IMR-90 (cell line): ENCODE data around the gene TBCD. TPM values are rescaled to one million over a fixed set of nuclear protein-coding genes. Genes with fewer than 3 reads are reported as not detected.

Experiments used
- ATAC-seq: fragments of 200-7000 bp; cut with Tn5 transposase; 2 replicates; pipeline ENCODE4 v1.9.1; 2020; ENCODE audit warnings: low read depth, mild to moderate bottlenecking, moderate library complexity
- BruUV-seq: library from RNA; stranded (reverse); fragments of 400-500 nt; replicated peaks from 2 replicates; lab custom pipeline; 2021; lab: Mats Ljungman, UMichigan
- CTCF ChIA-PET: fragments of 300-600 bp; formaldehyde crosslinking; extraction: SDS; loops from one replicate; lab custom pipeline; 2021; ENCODE audit warnings: antibody characterized with exemption; lab: Yijun Ruan, JAX
- POLR2A ChIA-PET: fragments of 300-600 bp; sonication (Branson Sonifier 250); formaldehyde crosslinking; loops from one replicate; lab custom pipeline; 2022; ENCODE audit warnings: antibody characterized with exemption; ENCODE audit not compliant: unreplicated experiment; lab: Charles Lee
- DNase-seq: peaks from one replicate; pipeline ENCODE4 v3.0.0; 2013
- H2AFZ ChIP-seq: replicated peaks from 2 replicates; pipeline ENCODE3; 2013; ENCODE audit warnings: low read length, mild to moderate bottlenecking; ENCODE audit not compliant: poor library complexity
- H2AK5ac ChIP-seq: 2 replicates; pipeline ENCODE4 v1.6.1; 2013; ENCODE audit warnings: low read depth, low read length, inconsistent platforms
- H2AK9ac ChIP-seq: replicated peaks from 2 replicates; pipeline ENCODE3; 2013; ENCODE audit warnings: mild to moderate bottlenecking, low read depth, low read length, moderate library complexity; ENCODE audit not compliant: poor library complexity
- H2BK120ac ChIP-seq: 2 replicates; pipeline ENCODE4 v1.6.1; 2013; ENCODE audit warnings: low read depth, low read length, inconsistent platforms
- H2BK15ac ChIP-seq: 3 replicates; pipeline ENCODE4 v1.6.1; 2013; ENCODE audit warnings: low read depth, low read length, inconsistent platforms
- H2BK20ac ChIP-seq: 2 replicates; pipeline ENCODE4 v1.6.1; 2013; ENCODE audit warnings: low read depth, mild to moderate bottlenecking, inconsistent platforms, low read length, moderate library complexity
- H2BK5ac ChIP-seq: 2 replicates; pipeline ENCODE4 v1.6.1; 2013; ENCODE audit warnings: mild to moderate bottlenecking, low read depth, low read length, inconsistent platforms; ENCODE audit not compliant: poor library complexity, severe bottlenecking
- H3K14ac ChIP-seq: replicated peaks from 2 replicates; pipeline ENCODE4 v1.6.1; 2013; ENCODE audit warnings: low read depth, low read length, inconsistent platforms
- H3K18ac ChIP-seq: 2 replicates; pipeline ENCODE4 v1.6.1; 2013; ENCODE audit warnings: low read depth, low read length, control low read depth
- H3K23ac ChIP-seq: 2 replicates; pipeline ENCODE4 v1.6.1; 2013; ENCODE audit warnings: low read depth, low read length, inconsistent platforms
- H3K27ac ChIP-seq: 2 replicates; pipeline ENCODE4 v1.5.1; 2013; ENCODE audit warnings: mild to moderate bottlenecking, control low read depth, low read length; ENCODE audit not compliant: insufficient read depth
- H3K27me3 ChIP-seq: 2 replicates; pipeline ENCODE4 v1.6.1; 2013; ENCODE audit warnings: low read length; ENCODE audit not compliant: control insufficient read depth, insufficient read depth
- H3K36me3 ChIP-seq: 2 replicates; pipeline ENCODE4 v1.6.1; 2013; ENCODE audit warnings: low read length, mixed read lengths; ENCODE audit not compliant: control insufficient read depth, insufficient read depth
- H3K4ac ChIP-seq: 2 replicates; pipeline ENCODE4 v1.6.1; 2013; ENCODE audit warnings: low read depth, low read length, inconsistent platforms
- H3K4me1 ChIP-seq: 2 replicates; pipeline ENCODE4 v1.6.1; 2013; ENCODE audit warnings: low read length, mixed read lengths; ENCODE audit not compliant: control insufficient read depth, insufficient read depth
- H3K4me2 ChIP-seq: 2 replicates; pipeline ENCODE4 v1.6.1; 2013; ENCODE audit warnings: low read depth, mild to moderate bottlenecking, control low read depth, low read length, moderate library complexity
- H3K4me3 ChIP-seq: 2 replicates; pipeline ENCODE4 v1.5.1; 2013; ENCODE audit warnings: low read depth, mild to moderate bottlenecking, control low read depth, low read length, moderate library complexity; ENCODE audit not compliant: insufficient read depth
- H3K56ac ChIP-seq: 2 replicates; pipeline ENCODE4 v1.6.1; 2013; ENCODE audit warnings: low read length, inconsistent platforms; ENCODE audit not compliant: insufficient read depth; ENCODE audit errors: extremely low read depth
- H3K79me1 ChIP-seq, 2 experiments: 2 replicates each; pipeline ENCODE4 v1.6.1; 2013; ENCODE audit warnings: low read length in 2 of 2, inconsistent platforms in 1 of 2, low read depth in 1 of 2
- H3K9ac ChIP-seq: 2 replicates; pipeline ENCODE4 v1.6.1; 2013; ENCODE audit warnings: low read depth, low read length, control low read depth
- H3K9me1 ChIP-seq: 2 replicates; pipeline ENCODE4 v1.6.1; 2013; ENCODE audit warnings: low read length, inconsistent platforms; ENCODE audit not compliant: insufficient read depth
- H3K9me3 ChIP-seq: 2 replicates; pipeline ENCODE4 v1.6.1; 2013; ENCODE audit warnings: low read length; ENCODE audit not compliant: control insufficient read depth, insufficient read depth
- H4K20me1 ChIP-seq: 2 replicates; pipeline ENCODE4 v1.6.1; 2013; ENCODE audit warnings: low read length, inconsistent platforms; ENCODE audit not compliant: insufficient read depth
- H4K5ac ChIP-seq: 2 replicates; pipeline ENCODE4 v1.6.1; 2013; ENCODE audit warnings: mild to moderate bottlenecking, low read depth, low read length, control low read depth
- H4K8ac ChIP-seq, 2 experiments: 2 replicates each; pipeline ENCODE4 v1.6.1; 2013; ENCODE audit warnings: low read depth in 2 of 2, low read length in 2 of 2, control low read depth in 1 of 2, inconsistent platforms in 1 of 2
- H4K91ac ChIP-seq: 2 replicates; pipeline ENCODE4 v1.6.1; 2013; ENCODE audit warnings: low read depth, low read length, inconsistent platforms; ENCODE audit not compliant: insufficient read depth
- CTCF ChIP-seq: conservative IDR thresholded peaks from 2 replicates; pipeline ENCODE4 v1.5.1; 2012; ENCODE audit warnings: mild to moderate bottlenecking, low read depth, low read length, improper control_type of control experiment
- ELK1 ChIP-seq: fragments of 150-350 bp; IDR thresholded peaks from 2 replicates; pipeline ENCODE4 v1.6.1; 2016; ENCODE audit warnings: low read depth, mild to moderate bottlenecking, low read length, moderate library complexity, borderline replicate concordance
- NFE2L2 ChIP-seq: fragments of 150-350 bp; IDR thresholded peaks from 2 replicates; pipeline ENCODE4 v1.6.1; 2016; ENCODE audit warnings: low read depth, mild to moderate bottlenecking, low read length
- WGBS, 2 experiments: methylation state at CpG; one replicate each; pipeline versions ENCODE4 v1.1.5 to v1.1.7; 2013; ENCODE audit warnings: missing lambda C conversion rate in 2 of 2; ENCODE audit not compliant: insufficient read length in 1 of 2; ENCODE audit errors: extremely low coverage in 2 of 2; 5-methylcytosine and 5-hydroxymethylcytosine counted together
- dilution Hi-C: fragments of 300-500 bp; cut with HindIII; formaldehyde crosslinking; loops from one replicate; pipeline ENCODE4 v1.14.3; 2018; ENCODE audit warnings: low sequenced_read_pairs; ENCODE audit not compliant: unreplicated experiment
- in situ Hi-C: fragments of 300-500 bp; cut with MboI; formaldehyde crosslinking; loops from 3 replicates; pipeline ENCODE4 v1.14.3; 2019; ENCODE audit warnings: low sequenced_read_pairs, inconsistent platforms, mixed read lengths
- intact Hi-C: fragments of 100-400 bp; cut with micrococcal nuclease; formaldehyde crosslinking; loops from 2 replicates; pipeline ENCODE4 v1.10.0; 2022
- polyA plus RNA-seq, 3 experiments: library from polyadenylated mRNA; depleted of rRNA; stranded (reverse); fragments of >200 nt; gene quantifications; 2 replicates each; pipeline ENCODE4 v1.2.3, GENCODE V29; 2012; ENCODE audit warnings: low replicate concordance in 1 of 3
- total RNA-seq: library from RNA; depleted of rRNA; stranded (reverse); fragments of >200 nt; gene quantifications from 2 replicates; pipeline ENCODE4 v1.2.3, GENCODE V29; 2012

TBCD gene
- total and polyA plus RNA-seq, 2 of the 4 experiments (the other 2 are of a cell fraction): 21.9 to 54.5 TPM

- no peak overlapping the region for H3K27ac ChIP-seq
- DNase-seq: no peak
- no peak overlapping the region for H2BK5ac ChIP-seq
- H3K9ac ChIP-seq: no peak overlapping the region
- H3K4me2 ChIP-seq: no peak overlapping the region
- in situ Hi-C loops: no loop called here
- ATAC-seq: no peak
- no peak overlapping the region for H3K4ac ChIP-seq
- H3K18ac ChIP-seq: no peak overlapping the region
- H4K20me1 ChIP-seq: no peaks in the 10 kb centered on the region
- no peak overlapping the region for H2BK20ac ChIP-seq
- no peak overlapping the region for H3K14ac ChIP-seq
- no TSS peak for BruUV-seq
- no peaks in the 10 kb centered on the region for H3K9me1 ChIP-seq
- no peak overlapping the region for H3K23ac ChIP-seq
- H2BK120ac ChIP-seq: no peak overlapping the region
- H2AFZ ChIP-seq: no peak overlapping the region
- no peak overlapping the region for H3K56ac ChIP-seq
- H3K27me3 ChIP-seq: no peaks in the 10 kb centered on the region
- peaks cover 0 to 4% of the 10 kb centered on the region in 2 experiments; a peak in 1 of 4 replicates for H3K79me1 ChIP-seq
- dilution Hi-C loops: no loop called here
- no peak for TF ChIP-seq CTCF
- no peak for TF ChIP-seq ELK1
- TF ChIP-seq NFE2L2: no peak
- H2AK5ac ChIP-seq: no peak overlapping the region
- intact Hi-C loops: no loop called here
- peaks cover 21% of the 10 kb centered on the region for H3K9me3 ChIP-seq
- no peak overlapping the region for H2AK9ac ChIP-seq
- H2BK15ac ChIP-seq: no peak overlapping the region
- H4K5ac ChIP-seq: no peak overlapping the region
- 100% methylated on average over 4 of the region's 18 CpGs; no CpG with 5 or more reads in 1 of the 2 experiments for WGBS, 2 experiments
- no peak overlapping the region for H4K91ac ChIP-seq
- H4K8ac ChIP-seq: no peak overlapping the region
- H3K4me3 ChIP-seq: no peak overlapping the region
- H3K4me1 ChIP-seq: peaks cover 7% of the 10 kb centered on the region
- peaks cover 18% of the 10 kb centered on the region for H3K36me3 ChIP-seq
- ChIA-PET POLR2A (no interaction called here), CTCF (interaction anchor here (0.6 kb wide), 1 partner anchor 793 kb away, joined by 3 read pairs; no protein-coding TSS in a partner anchor)
Observed at GRCh38 chr17:82736511-82737185, 15.2 kb upstream of the TBCD start.
